Bronchial smooth muscle cell (primary cell): ENCODE data around the gene ARHGEF17. TPM values are rescaled to one million over a fixed set of nuclear protein-coding genes. Genes with fewer than 3 reads are reported as not detected.

Experiments used
- total RNA-seq: library from RNA; depleted of rRNA; stranded (reverse); fragments of >200 nt; gene quantifications from 2 replicates; pipeline ENCODE4 v1.2.1, GENCODE V29; 2014

The ARHGEF17 gene, protein sequence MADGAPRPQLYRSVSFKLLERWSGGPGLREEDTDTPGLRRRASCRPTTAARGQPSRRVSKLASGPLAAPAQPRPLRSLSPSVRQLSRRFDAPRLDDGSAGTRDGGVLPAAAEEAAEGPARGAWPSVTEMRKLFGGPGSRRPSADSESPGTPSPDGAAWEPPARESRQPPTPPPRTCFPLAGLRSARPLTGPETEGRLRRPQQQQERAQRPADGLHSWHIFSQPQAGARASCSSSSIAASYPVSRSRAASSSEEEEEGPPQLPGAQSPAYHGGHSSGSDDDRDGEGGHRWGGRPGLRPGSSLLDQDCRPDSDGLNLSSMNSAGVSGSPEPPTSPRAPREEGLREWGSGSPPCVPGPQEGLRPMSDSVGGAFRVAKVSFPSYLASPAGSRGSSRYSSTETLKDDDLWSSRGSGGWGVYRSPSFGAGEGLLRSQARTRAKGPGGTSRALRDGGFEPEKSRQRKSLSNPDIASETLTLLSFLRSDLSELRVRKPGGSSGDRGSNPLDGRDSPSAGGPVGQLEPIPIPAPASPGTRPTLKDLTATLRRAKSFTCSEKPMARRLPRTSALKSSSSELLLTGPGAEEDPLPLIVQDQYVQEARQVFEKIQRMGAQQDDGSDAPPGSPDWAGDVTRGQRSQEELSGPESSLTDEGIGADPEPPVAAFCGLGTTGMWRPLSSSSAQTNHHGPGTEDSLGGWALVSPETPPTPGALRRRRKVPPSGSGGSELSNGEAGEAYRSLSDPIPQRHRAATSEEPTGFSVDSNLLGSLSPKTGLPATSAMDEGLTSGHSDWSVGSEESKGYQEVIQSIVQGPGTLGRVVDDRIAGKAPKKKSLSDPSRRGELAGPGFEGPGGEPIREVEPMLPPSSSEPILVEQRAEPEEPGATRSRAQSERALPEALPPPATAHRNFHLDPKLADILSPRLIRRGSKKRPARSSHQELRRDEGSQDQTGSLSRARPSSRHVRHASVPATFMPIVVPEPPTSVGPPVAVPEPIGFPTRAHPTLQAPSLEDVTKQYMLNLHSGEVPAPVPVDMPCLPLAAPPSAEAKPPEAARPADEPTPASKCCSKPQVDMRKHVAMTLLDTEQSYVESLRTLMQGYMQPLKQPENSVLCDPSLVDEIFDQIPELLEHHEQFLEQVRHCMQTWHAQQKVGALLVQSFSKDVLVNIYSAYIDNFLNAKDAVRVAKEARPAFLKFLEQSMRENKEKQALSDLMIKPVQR (N-terminal part only)
- total RNA-seq, result 21.9 and 24.6 TPM in 2 replicates

DNA sequence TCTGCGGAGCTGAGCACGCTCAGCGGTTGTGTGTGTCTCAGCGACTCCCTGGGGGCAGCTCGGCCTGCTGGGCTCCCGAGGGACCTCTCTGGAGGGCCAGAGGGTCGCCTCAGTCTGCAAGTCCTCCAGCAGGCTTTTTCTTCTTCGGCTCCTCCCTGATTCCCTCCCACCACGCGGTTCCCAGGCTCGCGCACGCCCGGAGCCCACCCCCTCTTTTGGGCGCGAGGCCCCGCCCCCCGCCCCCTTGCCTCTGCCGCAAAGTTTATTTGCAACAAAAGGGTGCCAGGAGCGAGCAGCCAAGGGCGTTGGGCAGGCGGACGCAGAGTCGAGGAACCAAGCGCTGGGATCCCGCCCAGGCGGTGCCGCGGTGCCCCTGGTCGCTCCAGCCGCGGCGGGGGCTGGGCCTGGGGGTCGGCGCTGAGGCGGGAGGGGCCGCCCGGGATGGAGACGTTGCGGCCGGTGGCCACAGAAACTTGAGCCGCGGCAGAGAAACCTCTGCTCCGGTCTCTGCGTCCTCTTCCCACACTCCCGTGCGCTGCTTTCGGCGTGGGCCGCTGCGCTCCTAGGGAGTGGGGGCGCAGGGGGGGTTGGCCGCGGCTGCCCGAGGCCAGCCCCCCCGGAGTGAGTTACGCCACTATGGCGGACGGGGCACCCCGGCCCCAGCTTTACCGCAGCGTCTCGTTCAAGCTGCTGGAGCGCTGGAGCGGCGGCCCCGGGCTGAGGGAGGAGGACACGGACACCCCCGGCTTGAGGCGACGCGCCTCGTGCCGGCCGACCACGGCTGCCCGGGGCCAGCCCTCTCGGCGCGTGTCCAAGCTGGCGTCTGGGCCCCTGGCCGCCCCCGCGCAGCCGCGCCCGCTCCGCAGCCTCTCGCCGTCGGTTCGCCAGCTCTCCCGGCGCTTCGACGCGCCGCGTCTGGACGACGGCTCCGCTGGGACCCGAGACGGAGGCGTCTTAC, at the start of gene ARHGEF17:
Gene ARHGEF17 (plus strand): TSS at position 274 of the 958 bp plus-strand sequence. CDS start 363 bp downstream, at position 637.

DNA sequence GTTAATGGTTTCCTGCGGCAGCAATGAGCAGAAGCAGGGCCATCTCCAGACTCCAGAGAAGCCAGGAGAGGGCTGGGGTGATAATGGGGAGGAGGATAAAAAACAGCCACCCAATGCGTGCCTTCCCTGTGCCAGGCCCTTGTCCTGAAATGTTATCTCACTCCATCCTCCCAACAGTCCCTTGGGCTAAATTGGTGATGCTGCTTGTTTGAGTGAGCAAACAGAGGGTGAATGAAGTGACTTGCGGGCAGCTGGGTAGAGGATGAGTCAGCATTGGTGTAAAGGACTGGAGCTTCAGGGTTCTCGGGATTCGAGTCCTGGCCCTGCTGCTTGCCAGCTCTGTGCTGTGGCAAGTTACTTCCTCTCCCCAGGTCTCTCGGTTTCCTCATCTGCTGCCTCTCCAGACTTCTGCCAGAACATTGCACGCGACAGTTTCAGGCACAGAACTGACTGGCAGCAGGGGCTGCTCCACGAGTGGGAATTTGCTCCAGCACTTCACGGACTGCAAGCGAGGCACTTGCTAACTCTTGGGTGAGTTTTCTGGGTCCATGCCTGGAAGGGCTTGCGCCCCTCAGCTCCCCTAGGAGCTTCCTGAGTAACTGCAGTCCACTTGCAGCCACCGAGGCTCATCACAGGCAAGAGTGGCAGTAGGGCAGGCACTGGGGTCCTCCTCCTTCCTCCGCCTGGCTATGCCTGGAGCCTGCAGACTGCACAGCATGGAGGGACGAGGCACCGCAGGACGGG, 36.0 kb upstream of the ARHGEF17 start, which contains the start of gene P2RY6:
Gene P2RY6 (plus strand): TSS at position 403 of the 744 bp plus-strand sequence. CDS start 24,181 bp downstream, outside the sequence.

DNA sequence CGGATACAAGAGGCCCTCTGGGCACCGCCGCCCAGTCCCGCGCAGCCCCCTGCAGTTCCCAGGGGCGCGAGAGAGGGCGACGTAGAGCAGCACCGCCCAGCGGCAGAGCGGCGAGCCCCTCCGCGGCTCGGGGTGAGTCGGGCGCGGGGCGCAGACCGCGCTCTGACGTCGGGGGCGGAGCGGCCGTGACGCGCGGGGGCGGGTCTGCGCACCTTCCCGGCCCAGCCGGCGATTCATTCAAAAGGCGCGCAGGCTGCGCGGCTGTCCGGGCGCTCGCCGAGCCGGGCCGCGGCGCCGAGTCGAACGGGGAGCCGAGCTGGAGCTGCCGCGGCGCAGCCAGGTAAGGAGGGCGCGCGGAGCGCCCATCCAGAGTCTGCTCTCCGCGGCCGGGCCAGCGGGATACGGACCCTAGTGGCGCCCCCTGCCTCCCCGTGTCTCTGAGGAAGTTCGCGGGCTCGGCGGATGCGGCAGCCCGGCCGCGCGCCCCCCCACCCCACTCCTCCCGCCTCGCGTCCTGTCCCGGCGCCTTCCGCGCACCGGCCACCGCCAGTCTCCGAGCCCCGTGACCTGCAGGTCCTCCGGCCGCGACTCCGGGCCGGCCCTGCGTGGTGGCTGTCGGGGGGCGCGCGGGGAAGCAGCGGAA, 68.2 kb downstream of the ARHGEF17 start, which contains the start of gene RELT:
Gene RELT (plus strand): TSS at position 240 of the 643 bp plus-strand sequence. CDS start 12,738 bp downstream, outside the sequence.

Other genes starting within 250 kb of the ARHGEF17 start
- gene FCHSD2, start 166.0 kb upstream of the ARHGEF17 start, total RNA-seq, result 4.9 and 5.3 TPM in 2 replicates
- under 0.01 TPM in 1 of 2 replicates, not detected in the other for gene P2RY2, start 90.0 kb upstream of the ARHGEF17 start, total RNA-seq
- gene P2RY6, start 35.9 kb upstream of the ARHGEF17 start, total RNA-seq, result not detected in 2 replicates
- gene RELT, start 68.1 kb downstream of the ARHGEF17 start, total RNA-seq, result 1.0 and 1.3 TPM in 2 replicates